ENCODE measurements around the gene LTA4H.

DNA sequence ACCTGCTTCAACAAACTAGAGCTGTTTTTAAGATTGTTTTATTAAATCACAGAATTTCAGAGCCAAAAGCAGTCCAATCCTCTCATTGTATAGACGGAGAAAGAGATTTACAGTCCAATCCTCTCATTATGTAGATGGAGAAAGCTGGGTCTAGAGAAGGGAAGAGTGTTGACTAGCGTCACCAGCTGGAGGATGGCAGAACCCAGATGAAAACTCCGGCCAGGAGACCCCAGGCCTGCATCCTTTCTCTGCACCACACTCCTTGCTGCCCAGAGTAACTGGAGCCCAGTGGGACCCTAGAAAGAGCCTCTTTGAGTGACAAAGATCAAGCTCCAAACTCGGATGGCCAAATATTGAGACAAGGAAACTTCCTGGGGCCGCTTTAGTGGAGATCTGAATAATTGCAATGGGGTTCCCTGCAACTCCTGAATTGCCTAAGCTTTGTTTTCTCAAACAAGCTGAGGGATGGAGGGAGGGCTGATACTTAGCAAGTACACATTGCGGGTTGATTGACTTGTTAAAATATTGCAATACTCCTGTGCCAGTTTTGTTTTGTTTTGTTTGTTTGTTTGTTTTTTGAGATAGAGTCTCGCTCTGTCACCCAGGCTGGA lies 79.7 kb downstream of the LTA4H start:
- TF ChIP-seq, protein P1, sequence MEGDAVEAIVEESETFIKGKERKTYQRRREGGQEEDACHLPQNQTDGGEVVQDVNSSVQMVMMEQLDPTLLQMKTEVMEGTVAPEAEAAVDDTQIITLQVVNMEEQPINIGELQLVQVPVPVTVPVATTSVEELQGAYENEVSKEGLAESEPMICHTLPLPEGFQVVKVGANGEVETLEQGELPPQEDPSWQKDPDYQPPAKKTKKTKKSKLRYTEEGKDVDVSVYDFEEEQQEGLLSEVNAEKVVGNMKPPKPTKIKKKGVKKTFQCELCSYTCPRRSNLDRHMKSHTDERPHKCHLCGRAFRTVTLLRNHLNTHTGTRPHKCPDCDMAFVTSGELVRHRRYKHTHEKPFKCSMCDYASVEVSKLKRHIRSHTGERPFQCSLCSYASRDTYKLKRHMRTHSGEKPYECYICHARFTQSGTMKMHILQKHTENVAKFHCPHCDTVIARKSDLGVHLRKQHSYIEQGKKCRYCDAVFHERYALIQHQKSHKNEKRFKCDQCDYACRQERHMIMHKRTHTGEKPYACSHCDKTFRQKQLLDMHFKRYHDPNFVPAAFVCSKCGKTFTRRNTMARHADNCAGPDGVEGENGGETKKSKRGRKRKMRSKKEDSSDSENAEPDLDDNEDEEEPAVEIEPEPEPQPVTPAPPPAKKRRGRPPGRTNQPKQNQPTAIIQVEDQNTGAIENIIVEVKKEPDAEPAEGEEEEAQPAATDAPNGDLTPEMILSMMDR (tag by site-specific recombination; IDR thresholded peaks at IDR 0.05), result no peak
- TF ChIP-seq, protein P2, sequence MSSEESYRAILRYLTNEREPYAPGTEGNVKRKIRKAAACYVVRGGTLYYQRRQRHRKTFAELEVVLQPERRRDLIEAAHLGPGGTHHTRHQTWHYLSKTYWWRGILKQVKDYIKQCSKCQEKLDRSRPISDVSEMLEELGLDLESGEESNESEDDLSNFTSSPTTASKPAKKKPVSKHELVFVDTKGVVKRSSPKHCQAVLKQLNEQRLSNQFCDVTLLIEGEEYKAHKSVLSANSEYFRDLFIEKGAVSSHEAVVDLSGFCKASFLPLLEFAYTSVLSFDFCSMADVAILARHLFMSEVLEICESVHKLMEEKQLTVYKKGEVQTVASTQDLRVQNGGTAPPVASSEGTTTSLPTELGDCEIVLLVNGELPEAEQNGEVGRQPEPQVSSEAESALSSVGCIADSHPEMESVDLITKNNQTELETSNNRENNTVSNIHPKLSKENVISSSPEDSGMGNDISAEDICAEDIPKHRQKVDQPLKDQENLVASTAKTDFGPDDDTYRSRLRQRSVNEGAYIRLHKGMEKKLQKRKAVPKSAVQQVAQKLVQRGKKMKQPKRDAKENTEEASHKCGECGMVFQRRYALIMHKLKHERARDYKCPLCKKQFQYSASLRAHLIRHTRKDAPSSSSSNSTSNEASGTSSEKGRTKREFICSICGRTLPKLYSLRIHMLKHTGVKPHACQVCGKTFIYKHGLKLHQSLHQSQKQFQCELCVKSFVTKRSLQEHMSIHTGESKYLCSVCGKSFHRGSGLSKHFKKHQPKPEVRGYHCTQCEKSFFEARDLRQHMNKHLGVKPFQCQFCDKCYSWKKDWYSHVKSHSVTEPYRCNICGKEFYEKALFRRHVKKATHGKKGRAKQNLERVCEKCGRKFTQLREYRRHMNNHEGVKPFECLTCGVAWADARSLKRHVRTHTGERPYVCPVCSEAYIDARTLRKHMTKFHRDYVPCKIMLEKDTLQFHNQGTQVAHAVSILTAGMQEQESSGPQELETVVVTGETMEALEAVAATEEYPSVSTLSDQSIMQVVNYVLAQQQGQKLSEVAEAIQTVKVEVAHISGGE (tag by site-specific recombination; conservative IDR thresholded peaks at IDR 0.05; ENCODE audit: low read depth), result no peak

Measured in HEK293 (cell line).